HEK293 (cell line): Measurements from ENCODE around the gene TBX15.

Experiments
- CTCF ChIA-PET: fragments of 350-600 bp; formaldehyde crosslinking; extraction: SDS; loops from one replicate; lab custom pipeline; 2021; ENCODE audit warnings: antibody characterized with exemption; lab: Yijun Ruan, JAX
- POLR2A ChIA-PET: fragments of 300-600 bp; formaldehyde crosslinking; extraction: SDS; loops from one replicate; lab custom pipeline; 2020; ENCODE audit warnings: antibody characterized with exemption, inconsistent platforms; lab: Yijun Ruan, JAX
- H3K27ac ChIP-seq: fragments of 200-500 bp; sonication (Bioruptor generic); 2 replicates; pipeline ENCODE4 v1.5.1; 2014; ENCODE audit warnings: low read depth, low read length, control low read depth, inconsistent platforms; ENCODE audit errors: extremely low read depth
- H3K36me3 ChIP-seq, 2 experiments: fragments of 200-500 bp in 1 of 2; sonication (Bioruptor generic) in 1 of 2; 1 replicate in 1 of 2; 2 replicates in 1 of 2; pipeline ENCODE4 v1.5.1; 2014 to 2017; ENCODE audit warnings: inconsistent platforms in 2 of 2, low read length in 2 of 2; ENCODE audit not compliant: control insufficient read depth in 2 of 2, insufficient read depth in 1 of 2
- H3K4me1 ChIP-seq: fragments of 200-500 bp; sonication (Bioruptor generic); 2 replicates; pipeline ENCODE4 v1.5.1; 2014; ENCODE audit warnings: mild to moderate bottlenecking, low read length, inconsistent platforms; ENCODE audit not compliant: control insufficient read depth, insufficient read depth
- H3K4me3 ChIP-seq: 2 replicates; pipeline ENCODE4 v1.5.1; 2011; ENCODE audit warnings: low read depth, mild to moderate bottlenecking, control low read depth, low read length, moderate library complexity
- H3K9me3 ChIP-seq: fragments of 200-500 bp; sonication (Bioruptor generic); 2 replicates; pipeline ENCODE4 v1.5.1; 2014; ENCODE audit warnings: low read depth, low read length, inconsistent platforms; ENCODE audit not compliant: control insufficient read depth, insufficient read depth
- ATF2 ChIP-seq: fragments of 450-650 bp; formaldehyde crosslinking; IDR thresholded peaks from 2 replicates; pipeline ENCODE4 v1.5.1; 2016; ENCODE audit warnings: missing biosample characterization, missing genetic modification characterization, low read depth
- GLI4 ChIP-seq: fragments of 450-650 bp; formaldehyde crosslinking; IDR thresholded peaks from 2 replicates; pipeline ENCODE4 v1.5.1; 2016; ENCODE audit warnings: missing biosample characterization, missing genetic modification characterization
- HOXC10 ChIP-seq: sonication (generic); formaldehyde crosslinking; IDR thresholded peaks from 2 replicates; pipeline ENCODE4 v1.8.1; 2023; ENCODE audit warnings: mild to moderate bottlenecking, missing genetic modification reagents
- KLF9 ChIP-seq: fragments of 450-650 bp; formaldehyde crosslinking; IDR thresholded peaks from 2 replicates; pipeline ENCODE4 v1.5.1; 2016; ENCODE audit warnings: missing biosample characterization, missing genetic modification characterization, low read depth
- PRDM10 ChIP-seq: fragments of 450-650 bp; formaldehyde crosslinking; IDR thresholded peaks from 2 replicates; pipeline ENCODE4 v1.5.1; 2016; ENCODE audit warnings: missing biosample characterization, missing genetic modification characterization
- SALL2 ChIP-seq: fragments of 450-650 bp; formaldehyde crosslinking; IDR thresholded peaks from 2 replicates; pipeline ENCODE4 v1.5.0; 2017; ENCODE audit warnings: missing biosample characterization, mild to moderate bottlenecking, missing genetic modification characterization, borderline replicate concordance
- ZBTB21 ChIP-seq: fragments of 450-650 bp; formaldehyde crosslinking; IDR thresholded peaks from 2 replicates; pipeline ENCODE4 v1.5.1; 2017; ENCODE audit warnings: missing biosample characterization, missing genetic modification characterization
- ZBTB7A ChIP-seq: fragments of 450-650 bp; formaldehyde crosslinking; IDR thresholded peaks from 2 replicates; pipeline ENCODE4 v1.5.1; 2016; ENCODE audit warnings: low read depth, missing biosample characterization, missing genetic modification characterization
- ZFP69B ChIP-seq: fragments of 450-650 bp; formaldehyde crosslinking; IDR thresholded peaks from 2 replicates; pipeline ENCODE4 v1.5.1; 2016; ENCODE audit warnings: missing biosample characterization, missing genetic modification characterization
- ZNF18 ChIP-seq: fragments of 450-650 bp; formaldehyde crosslinking; IDR thresholded peaks from 2 replicates; pipeline ENCODE4 v1.5.1; 2016; ENCODE audit warnings: missing biosample characterization, missing genetic modification characterization
- ZNF19 ChIP-seq: fragments of 450-650 bp; formaldehyde crosslinking; IDR thresholded peaks from 2 replicates; pipeline ENCODE4; 2016; ENCODE audit warnings: missing biosample characterization, missing genetic modification characterization, low read depth
- ZNF2 ChIP-seq: fragments of 450-650 bp; formaldehyde crosslinking; IDR thresholded peaks from 2 replicates; pipeline ENCODE4 v1.5.1; 2016; ENCODE audit warnings: missing biosample characterization, missing genetic modification characterization
- ZNF248 ChIP-seq: fragments of 450-650 bp; formaldehyde crosslinking; IDR thresholded peaks from 2 replicates; pipeline ENCODE4 v1.5.1; 2017; ENCODE audit warnings: missing biosample characterization, missing genetic modification characterization
- ZNF600 ChIP-seq: fragments of 450-650 bp; formaldehyde crosslinking; IDR thresholded peaks from 2 replicates; pipeline ENCODE4 v1.5.1; 2016; ENCODE audit warnings: missing biosample characterization, missing genetic modification characterization
- ZNF660 ChIP-seq: fragments of 450-650 bp; IDR thresholded peaks from 2 replicates; pipeline ENCODE4 v1.5.1; 2018; ENCODE audit warnings: missing biosample characterization, mild to moderate bottlenecking, missing genetic modification characterization
- ZSCAN16 ChIP-seq: fragments of 450-650 bp; formaldehyde crosslinking; IDR thresholded peaks from 2 replicates; pipeline ENCODE4 v1.5.1; 2016; ENCODE audit warnings: missing biosample characterization, missing genetic modification characterization
- TF ChIP-seq, protein P1 (sequence below): fragments of 450-650 bp; formaldehyde crosslinking; IDR thresholded peaks from 2 replicates; pipeline ENCODE4 v1.5.1; 2016; ENCODE audit warnings: missing biosample characterization, missing genetic modification characterization
- TF ChIP-seq, protein P2 (sequence below): fragments of 450-650 bp; formaldehyde crosslinking; IDR thresholded peaks from 2 replicates; pipeline ENCODE4 v1.5.1; 2017; ENCODE audit warnings: missing biosample characterization, missing genetic modification characterization
- TF ChIP-seq, protein P3 (sequence below): fragments of 450-650 bp; formaldehyde crosslinking; IDR thresholded peaks from 2 replicates; pipeline ENCODE4 v1.5.1; 2016; ENCODE audit warnings: missing biosample characterization, missing genetic modification characterization

The TBX15 gene

GRCh38 chr1:118958937-118959631 lies 29.1 kb downstream of the TBX15 start:
- H3K4me1 ChIP-seq: no peaks in the 10 kb centered on the region
- no peaks in the 10 kb centered on the region for H3K36me3 ChIP-seq
- no peak overlapping the region for H3K4me3 ChIP-seq
- CTCF ChIA-PET: no interaction called here
- POLR2A ChIA-PET: interaction anchor here (0.6 kb wide), 1 partner anchor 53 kb away, joined by 3 read pairs; no protein-coding TSS in a partner anchor
- H3K27ac ChIP-seq: no peak overlapping the region
- no peaks in the 10 kb centered on the region for H3K9me3 ChIP-seq
- TF ChIP-seq, protein P1, sequence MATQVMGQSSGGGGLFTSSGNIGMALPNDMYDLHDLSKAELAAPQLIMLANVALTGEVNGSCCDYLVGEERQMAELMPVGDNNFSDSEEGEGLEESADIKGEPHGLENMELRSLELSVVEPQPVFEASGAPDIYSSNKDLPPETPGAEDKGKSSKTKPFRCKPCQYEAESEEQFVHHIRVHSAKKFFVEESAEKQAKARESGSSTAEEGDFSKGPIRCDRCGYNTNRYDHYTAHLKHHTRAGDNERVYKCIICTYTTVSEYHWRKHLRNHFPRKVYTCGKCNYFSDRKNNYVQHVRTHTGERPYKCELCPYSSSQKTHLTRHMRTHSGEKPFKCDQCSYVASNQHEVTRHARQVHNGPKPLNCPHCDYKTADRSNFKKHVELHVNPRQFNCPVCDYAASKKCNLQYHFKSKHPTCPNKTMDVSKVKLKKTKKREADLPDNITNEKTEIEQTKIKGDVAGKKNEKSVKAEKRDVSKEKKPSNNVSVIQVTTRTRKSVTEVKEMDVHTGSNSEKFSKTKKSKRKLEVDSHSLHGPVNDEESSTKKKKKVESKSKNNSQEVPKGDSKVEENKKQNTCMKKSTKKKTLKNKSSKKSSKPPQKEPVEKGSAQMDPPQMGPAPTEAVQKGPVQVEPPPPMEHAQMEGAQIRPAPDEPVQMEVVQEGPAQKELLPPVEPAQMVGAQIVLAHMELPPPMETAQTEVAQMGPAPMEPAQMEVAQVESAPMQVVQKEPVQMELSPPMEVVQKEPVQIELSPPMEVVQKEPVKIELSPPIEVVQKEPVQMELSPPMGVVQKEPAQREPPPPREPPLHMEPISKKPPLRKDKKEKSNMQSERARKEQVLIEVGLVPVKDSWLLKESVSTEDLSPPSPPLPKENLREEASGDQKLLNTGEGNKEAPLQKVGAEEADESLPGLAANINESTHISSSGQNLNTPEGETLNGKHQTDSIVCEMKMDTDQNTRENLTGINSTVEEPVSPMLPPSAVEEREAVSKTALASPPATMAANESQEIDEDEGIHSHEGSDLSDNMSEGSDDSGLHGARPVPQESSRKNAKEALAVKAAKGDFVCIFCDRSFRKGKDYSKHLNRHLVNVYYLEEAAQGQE (tag by site-specific recombination): no peak
- TF ChIP-seq SALL2 (tag by site-specific recombination) (no peak), KLF9 (no peak), ZNF18 (no peak), ZFP69B (tag by site-specific recombination) (no peak), GLI4 (tag by site-specific recombination) (no peak), ZNF2 (no peak), ZSCAN16 (tag by site-specific recombination) (no peak), ZNF660 (tag by site-specific recombination) (no peak), PRDM10 (tag by site-specific recombination) (no peak), ATF2 (tag by site-specific recombination) (no peak), ZBTB7A (tag by site-specific recombination) (no peak), ZNF19 (tag by site-specific recombination) (no peak), ZNF600 (no peak)

DNA sequence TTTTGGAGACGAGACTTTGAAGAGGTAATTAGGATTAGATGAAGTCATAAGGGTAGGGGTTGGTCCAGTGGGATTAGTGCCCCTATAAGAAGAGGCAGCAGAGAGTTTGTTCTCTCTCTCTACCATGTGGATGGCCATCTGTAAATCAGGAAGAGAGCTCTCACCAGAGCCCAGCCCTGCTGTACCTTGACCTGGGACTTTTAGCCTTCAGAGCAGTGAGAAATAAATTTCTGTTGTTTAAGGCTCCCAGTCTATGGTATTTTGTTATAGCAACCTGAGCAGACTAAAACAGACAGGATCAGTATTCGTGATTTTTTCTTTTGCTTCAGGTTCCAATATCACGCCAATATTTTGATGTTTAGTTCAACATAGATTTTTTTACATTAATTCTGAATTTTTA lies 30.0 kb downstream of the TBX15 start:
- Histone ChIP-seq H3K9me3 (no peaks in the 10 kb centered on the region), H3K4me3 (no peak overlapping the region), H3K36me3 (no peaks in the 10 kb centered on the region), H3K27ac (no peak overlapping the region), H3K4me1 (no peaks in the 10 kb centered on the region)
- POLR2A ChIA-PET: no interaction called here
- CTCF ChIA-PET: no interaction called here
- TF ChIP-seq HOXC10 (no peak), KLF9 (no peak), ZNF248 (tag by site-specific recombination) (no peak), ZBTB21 (tag by site-specific recombination) (no peak)
- TF ChIP-seq, protein P2, sequence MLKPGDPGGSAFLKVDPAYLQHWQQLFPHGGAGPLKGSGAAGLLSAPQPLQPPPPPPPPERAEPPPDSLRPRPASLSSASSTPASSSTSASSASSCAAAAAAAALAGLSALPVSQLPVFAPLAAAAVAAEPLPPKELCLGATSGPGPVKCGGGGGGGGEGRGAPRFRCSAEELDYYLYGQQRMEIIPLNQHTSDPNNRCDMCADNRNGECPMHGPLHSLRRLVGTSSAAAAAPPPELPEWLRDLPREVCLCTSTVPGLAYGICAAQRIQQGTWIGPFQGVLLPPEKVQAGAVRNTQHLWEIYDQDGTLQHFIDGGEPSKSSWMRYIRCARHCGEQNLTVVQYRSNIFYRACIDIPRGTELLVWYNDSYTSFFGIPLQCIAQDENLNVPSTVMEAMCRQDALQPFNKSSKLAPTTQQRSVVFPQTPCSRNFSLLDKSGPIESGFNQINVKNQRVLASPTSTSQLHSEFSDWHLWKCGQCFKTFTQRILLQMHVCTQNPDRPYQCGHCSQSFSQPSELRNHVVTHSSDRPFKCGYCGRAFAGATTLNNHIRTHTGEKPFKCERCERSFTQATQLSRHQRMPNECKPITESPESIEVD (tag by site-specific recombination): no peak
- TF ChIP-seq, protein P3, sequence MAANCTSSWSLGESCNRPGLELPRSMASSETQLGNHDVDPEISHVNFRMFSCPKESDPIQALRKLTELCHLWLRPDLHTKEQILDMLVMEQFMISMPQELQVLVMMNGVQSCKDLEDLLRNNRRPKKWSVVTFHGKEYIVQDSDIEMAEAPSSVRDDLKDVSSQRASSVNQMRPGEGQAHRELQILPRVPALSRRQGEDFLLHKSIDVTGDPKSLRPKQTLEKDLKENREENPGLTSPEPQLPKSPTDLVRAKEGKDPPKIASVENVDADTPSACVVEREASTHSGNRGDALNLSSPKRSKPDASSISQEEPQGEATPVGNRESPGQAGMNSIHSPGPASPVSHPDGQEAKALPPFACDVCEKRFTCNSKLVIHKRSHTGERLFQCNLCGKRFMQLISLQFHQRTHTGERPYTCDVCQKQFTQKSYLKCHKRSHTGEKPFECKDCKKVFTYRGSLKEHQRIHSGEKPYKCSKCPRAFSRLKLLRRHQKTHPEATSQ (tag by site-specific recombination): no peak
